NT2/D1 (cell line): ENCODE results near the gene GFOD1.

Experiments
- DNase-seq: peaks from one replicate; pipeline ENCODE4 v3.0.0-alpha.2; 2011; ENCODE audit warnings: low read depth, low spot score
- H3K27me3 ChIP-seq: 2 replicates; pipeline ENCODE4 v1.6.0; 2011; ENCODE audit warnings: mild to moderate bottlenecking; ENCODE audit not compliant: insufficient read length, insufficient read depth
- H3K36me3 ChIP-seq: 2 replicates; pipeline ENCODE4 v1.6.1; 2011; ENCODE audit warnings: mild to moderate bottlenecking, low read length, mixed read lengths; ENCODE audit not compliant: insufficient read depth, insufficient read length
- H3K4me1 ChIP-seq: 2 replicates; pipeline ENCODE4 v1.5.1; 2011; ENCODE audit not compliant: insufficient read depth, insufficient read length
- H3K4me3 ChIP-seq: 2 replicates; pipeline ENCODE4 v1.5.1; 2011; ENCODE audit warnings: low read depth; ENCODE audit not compliant: insufficient read length
- H3K9ac ChIP-seq: 2 replicates; pipeline ENCODE4 v1.6.0; 2011; ENCODE audit warnings: low read depth; ENCODE audit not compliant: insufficient read length
- H3K9me3 ChIP-seq: 2 replicates; pipeline ENCODE4 v1.5.1; 2011; ENCODE audit warnings: mild to moderate bottlenecking, low read length; ENCODE audit not compliant: insufficient read depth
- SUZ12 ChIP-seq: IDR thresholded peaks from 2 replicates; pipeline ENCODE4 v1.6.1; 2011; ENCODE audit not compliant: insufficient read length, insufficient read depth; ENCODE audit errors: extremely low read depth
- YY1 ChIP-seq: IDR thresholded peaks from 2 replicates; pipeline ENCODE4 v1.6.1; 2011; ENCODE audit not compliant: insufficient read length, insufficient read depth
- ZNF274 ChIP-seq: IDR thresholded peaks from 2 replicates; pipeline ENCODE4 v1.6.1; 2011; ENCODE audit warnings: mild to moderate bottlenecking, low read depth, low read length

Gene GFOD1

DNA sequence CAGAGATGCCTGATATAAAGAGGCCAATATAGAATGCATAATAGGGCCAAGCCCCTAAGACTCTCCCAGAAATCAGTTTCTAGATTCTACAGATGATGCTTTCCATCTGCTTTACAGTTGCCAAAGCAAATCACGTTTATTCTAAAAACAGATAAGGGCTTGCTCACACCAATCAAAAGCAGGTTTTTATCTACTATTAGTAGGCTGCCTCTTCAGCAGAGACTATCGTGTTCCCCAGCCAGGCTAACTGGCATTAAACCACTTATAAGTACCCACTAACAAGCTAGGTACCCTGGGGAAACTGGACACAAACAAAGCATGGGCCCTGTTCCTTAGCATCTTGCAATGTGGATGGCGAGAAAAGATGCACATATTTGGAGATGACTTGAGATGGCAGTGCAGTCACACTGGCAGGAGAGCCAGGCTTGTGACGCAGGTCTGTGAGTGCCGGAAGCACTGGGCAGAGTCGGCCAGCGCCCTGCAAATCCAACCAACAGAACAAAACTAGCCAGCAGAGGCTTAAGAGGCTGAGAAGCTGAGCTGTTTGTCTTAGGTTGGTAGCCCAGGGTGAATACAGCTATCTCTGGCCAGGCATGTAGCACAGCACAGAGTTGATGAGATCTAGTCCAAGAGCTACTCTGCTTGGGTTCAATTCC lies 73.4 kb downstream of the GFOD1 start:
- H3K4me1 ChIP-seq: peaks cover 11% of the 10 kb centered on the region
- no peaks in the 10 kb centered on the region for H3K27me3 ChIP-seq
- TF ChIP-seq YY1 (no peak), SUZ12 (no peak), ZNF274 (no peak)
- no peak overlapping the region for H3K9ac ChIP-seq
- H3K36me3 ChIP-seq: no peaks in the 10 kb centered on the region
- no peak overlapping the region for H3K4me3 ChIP-seq
- no peaks in the 10 kb centered on the region for H3K9me3 ChIP-seq
- no peak for DNase-seq

DNA sequence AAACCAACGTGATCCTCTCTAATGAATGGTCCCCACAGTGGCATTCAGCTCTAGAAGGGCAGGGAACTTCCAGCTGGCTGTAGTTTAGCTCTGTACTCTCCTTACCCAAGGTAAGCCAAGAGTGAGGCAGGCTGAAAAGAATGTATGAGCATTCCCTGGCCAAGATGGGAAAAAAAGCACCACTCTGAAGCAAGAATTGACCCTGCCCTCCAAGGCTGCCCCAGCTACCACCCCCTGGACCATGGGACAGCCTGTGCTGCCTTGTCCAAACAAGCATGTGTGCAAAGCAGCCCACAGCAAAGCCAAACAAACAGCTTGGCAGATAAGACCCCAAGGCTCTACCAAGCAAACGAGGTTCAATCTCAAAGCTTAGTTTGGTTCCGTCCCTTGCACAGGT lies 73.9 kb downstream of the GFOD1 start:
- DNase-seq: no peak
- Histone ChIP-seq H3K27me3 (no peaks in the 10 kb centered on the region), H3K9me3 (no peaks in the 10 kb centered on the region), H3K4me3 (no peak overlapping the region), H3K4me1 (peaks cover 11% of the 10 kb centered on the region), H3K9ac (no peak overlapping the region), H3K36me3 (no peaks in the 10 kb centered on the region)
- TF ChIP-seq SUZ12: no peak
- TF ChIP-seq ZNF274: no peak
- no peak for TF ChIP-seq YY1

DNA sequence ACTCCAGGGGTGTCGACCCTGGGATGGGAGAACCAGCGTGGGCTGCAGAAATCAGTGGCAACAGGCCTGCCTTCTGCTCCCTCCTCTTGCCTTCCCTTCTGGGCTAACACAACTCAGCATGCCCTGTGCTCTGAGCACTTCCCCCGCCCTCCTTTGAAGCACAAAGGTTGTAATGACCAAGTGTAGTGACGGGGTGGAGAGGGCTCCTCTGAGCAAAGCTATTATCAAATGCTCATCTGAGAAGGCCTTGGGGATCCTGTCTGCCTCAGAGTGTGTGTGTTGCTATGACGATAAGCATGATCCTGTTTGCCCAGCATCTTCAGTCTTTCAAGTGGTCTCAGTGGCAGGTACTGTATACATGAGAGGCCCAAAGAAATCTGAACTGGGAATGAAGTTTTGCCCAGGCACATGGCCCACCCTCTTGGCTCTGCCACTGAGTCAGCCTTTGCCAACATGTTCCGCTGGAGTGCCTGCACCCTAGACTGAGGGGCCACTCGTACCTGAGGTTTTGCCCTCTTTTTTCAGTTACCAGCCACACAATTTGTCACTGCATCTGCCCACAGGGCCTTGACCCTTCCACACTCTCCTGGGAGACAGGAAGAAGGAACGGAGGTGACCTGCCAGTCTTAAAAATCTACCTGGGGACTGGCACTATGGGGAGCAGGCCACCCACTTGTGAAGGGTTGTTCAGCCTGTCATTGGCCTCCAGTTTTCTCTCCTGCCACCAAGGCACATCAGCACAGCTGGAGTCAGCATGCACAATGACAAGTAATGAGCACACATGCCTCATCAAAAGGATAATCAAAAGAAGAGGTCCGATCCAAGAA lies 74.5 kb downstream of the GFOD1 start:
- no peak overlapping the region for H3K4me3 ChIP-seq
- no peak overlapping the region for H3K9ac ChIP-seq
- H3K4me1 ChIP-seq: peaks cover 11% of the 10 kb centered on the region
- H3K36me3 ChIP-seq: no peaks in the 10 kb centered on the region
- H3K27me3 ChIP-seq: no peaks in the 10 kb centered on the region
- TF ChIP-seq YY1: no peak
- H3K9me3 ChIP-seq: no peaks in the 10 kb centered on the region
- no peak for DNase-seq

DNA sequence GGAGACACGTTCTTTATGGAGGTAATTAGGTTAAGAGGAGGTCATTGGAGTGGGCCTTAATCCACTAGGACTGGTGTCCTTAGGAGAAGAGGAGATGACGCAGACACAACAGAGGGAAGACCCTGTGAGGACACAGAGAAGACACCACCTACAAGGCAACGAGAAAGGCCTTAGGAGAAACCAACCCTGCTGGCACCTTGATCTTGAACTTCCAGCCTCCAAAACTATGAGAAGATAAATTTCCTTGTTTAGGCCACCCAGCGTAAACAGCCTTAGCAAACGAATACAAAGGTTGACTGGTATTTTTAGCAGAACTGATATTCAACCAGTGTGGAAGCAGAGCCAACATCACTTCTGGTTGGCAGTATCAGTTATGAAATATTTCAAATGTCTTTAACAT lies 75.2 kb downstream of the GFOD1 start:
- H3K4me1 ChIP-seq: peaks cover 11% of the 10 kb centered on the region
- no peak for DNase-seq
- no peak overlapping the region for H3K9ac ChIP-seq
- H3K36me3 ChIP-seq: no peaks in the 10 kb centered on the region
- TF ChIP-seq SUZ12: no peak
- no peak for TF ChIP-seq YY1
- no peak for TF ChIP-seq ZNF274
- H3K9me3 ChIP-seq: no peaks in the 10 kb centered on the region
- H3K27me3 ChIP-seq: no peaks in the 10 kb centered on the region
- H3K4me3 ChIP-seq: no peak overlapping the region

DNA sequence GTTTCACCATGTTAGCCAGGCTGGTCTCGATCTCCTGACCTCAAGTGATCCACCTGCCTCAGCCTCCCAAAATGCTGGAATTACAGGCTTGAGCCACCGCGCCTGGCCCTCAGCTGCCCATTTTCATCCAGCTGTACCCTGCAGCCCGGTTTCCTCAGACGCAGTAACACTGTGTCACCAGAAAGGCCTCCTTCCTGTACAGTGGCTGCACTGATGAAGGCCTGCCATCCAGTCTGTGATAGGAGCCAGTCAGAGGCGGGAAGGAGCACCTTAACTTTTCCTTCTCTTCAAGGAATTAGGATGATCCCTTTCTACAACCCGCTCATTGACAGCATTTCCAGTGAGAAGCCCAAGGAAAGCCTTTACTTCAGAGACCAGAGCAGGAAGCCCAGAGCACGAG lies 75.9 kb downstream of the GFOD1 start:
- no peak for TF ChIP-seq ZNF274
- no peak for TF ChIP-seq SUZ12
- no peak for TF ChIP-seq YY1
- peaks cover 11% of the 10 kb centered on the region for H3K4me1 ChIP-seq
- H3K27me3 ChIP-seq: no peaks in the 10 kb centered on the region
- H3K4me3 ChIP-seq: no peak overlapping the region
- H3K9me3 ChIP-seq: no peaks in the 10 kb centered on the region
- H3K36me3 ChIP-seq: no peaks in the 10 kb centered on the region
- H3K9ac ChIP-seq: no peak overlapping the region
- DNase-seq: no peak

DNA sequence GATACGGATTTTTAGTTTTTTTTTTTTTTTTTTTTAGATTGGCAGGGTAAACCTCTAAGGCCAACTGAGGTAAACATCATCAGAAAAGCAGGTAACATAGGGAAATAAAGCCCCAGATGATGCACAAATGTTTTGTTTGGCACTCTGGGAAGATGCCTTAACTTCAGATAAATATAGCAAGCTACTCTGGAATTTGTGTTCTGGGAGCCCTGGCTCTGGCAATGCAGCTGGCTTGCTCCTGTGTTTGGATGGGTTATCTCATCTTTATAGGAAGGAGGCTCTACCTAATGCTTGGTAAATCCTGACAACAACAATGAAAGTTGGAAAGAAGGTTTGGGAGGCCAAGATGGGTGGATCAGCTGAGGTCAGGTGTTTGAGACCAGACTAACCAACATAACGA lies 77.4 kb downstream of the GFOD1 start:
- no peaks in the 10 kb centered on the region for H3K9me3 ChIP-seq
- no peak overlapping the region for H3K9ac ChIP-seq
- TF ChIP-seq SUZ12: no peak
- H3K36me3 ChIP-seq: no peaks in the 10 kb centered on the region
- no peaks in the 10 kb centered on the region for H3K27me3 ChIP-seq
- peaks cover 9% of the 10 kb centered on the region for H3K4me1 ChIP-seq
- H3K4me3 ChIP-seq: no peak overlapping the region
- no peak for DNase-seq

DNA sequence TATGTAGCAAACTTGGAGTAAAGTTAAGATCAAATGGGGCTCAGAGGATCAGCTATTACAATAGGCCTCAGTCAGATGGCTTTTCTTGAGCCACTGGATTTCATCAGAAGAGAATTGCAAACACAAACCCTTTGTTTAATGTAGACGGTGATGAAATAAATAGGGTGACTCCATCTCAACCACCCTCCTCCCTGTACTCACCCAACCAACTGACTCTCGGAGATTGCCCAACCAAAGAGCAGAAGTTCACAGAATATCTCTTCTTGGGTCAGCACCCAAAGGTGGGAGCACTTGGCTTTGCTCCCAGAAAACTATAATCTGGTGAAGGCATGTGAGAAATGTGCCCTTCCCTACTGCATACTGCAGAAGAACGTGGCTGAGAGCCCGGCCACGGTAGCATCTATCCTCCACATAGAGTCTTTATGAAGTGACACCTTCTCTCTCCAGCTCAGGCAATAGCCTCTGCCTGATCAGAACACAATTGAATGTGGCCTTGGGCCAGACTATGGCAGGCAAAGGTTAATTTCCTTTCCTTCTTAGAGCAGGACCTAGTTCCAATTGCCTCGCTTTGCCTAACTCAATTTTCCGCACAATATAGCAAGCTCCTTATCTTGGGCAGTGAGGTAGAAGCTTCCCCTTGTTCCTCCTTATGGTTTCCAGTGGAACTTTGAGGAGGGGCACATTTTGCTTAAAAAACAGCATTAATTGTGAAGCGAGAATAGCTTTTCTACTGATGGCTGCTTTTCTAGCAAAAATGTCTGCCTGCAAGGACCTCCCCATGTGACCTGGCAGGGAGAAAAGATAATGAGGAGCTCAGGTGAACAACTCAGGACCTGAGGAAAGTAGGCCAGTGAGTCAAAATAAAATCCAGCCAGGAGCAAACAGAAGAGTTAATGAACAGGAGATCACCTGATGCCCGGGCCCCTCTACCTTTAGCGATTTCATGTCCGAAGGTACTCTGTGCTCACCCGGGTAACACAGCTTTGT lies 79.4 kb downstream of the GFOD1 start:
- no peak for TF ChIP-seq ZNF274
- TF ChIP-seq SUZ12: no peak
- TF ChIP-seq YY1: no peak

More for the DNA sequence above, 79.4 kb downstream of the GFOD1 start:
- Histone ChIP-seq H3K4me1 (peaks cover 6% of the 10 kb centered on the region), H3K27me3 (no peaks in the 10 kb centered on the region), H3K9ac (no peak overlapping the region), H3K4me3 (no peak overlapping the region), H3K36me3 (no peaks in the 10 kb centered on the region), H3K9me3 (no peaks in the 10 kb centered on the region)
- DNase-seq: no peak
